Esophagus squamous epithelium (tissue), 5 donors: ENCODE data around the gene TOM1. TPM values are rescaled to one million over a fixed set of nuclear protein-coding genes. Genes with fewer than 3 reads are reported as not detected.
A peak's percentile ranks its signal among the peaks of the same experiment; 100 is the strongest.

Experiments
- DNase-seq: peaks from one replicate; lab custom pipeline; 2025; lab: John Stamatoyannopoulos, UW
- H3K27ac ChIP-seq, 4 donors: fragments of 200-600 bp; sonication (generic); one replicate each; pipeline ENCODE4 v1.5.1; 2016 to 2019; ENCODE audit warnings: mild to moderate bottlenecking in 1 of 4
- H3K27me3 ChIP-seq, 4 donors: fragments of 200-600 bp; sonication (generic); 1 replicate in 3 of 4; 2 replicates in 1 of 4; pipeline versions ENCODE4 v1.5.1 to v1.6.0; 2017 to 2021; ENCODE audit warnings: antibody characterized with exemption in 1 of 4
- H3K36me3 ChIP-seq, 3 donors: fragments of 200-600 bp; sonication (generic); one replicate each; pipeline ENCODE4 v1.5.1; 2016 to 2019
- H3K4me1 ChIP-seq, 3 donors: fragments of 200-600 bp; sonication (generic); one replicate each; pipeline ENCODE4 v1.5.1; 2017 to 2019
- H3K4me3 ChIP-seq, 4 donors: fragments of 200-600 bp; sonication (generic); 1 replicate in 3 of 4; 2 replicates in 1 of 4; pipeline ENCODE4 v1.5.1; 2016 to 2019; ENCODE audit warnings: mild to moderate bottlenecking in 2 of 4, moderate library complexity in 1 of 4
- H3K9me3 ChIP-seq, 3 donors: fragments of 200-600 bp; sonication (generic); one replicate each; pipeline ENCODE4 v1.5.1; 2016 to 2019
- CTCF ChIP-seq, 6 experiments: fragments of 450-650 bp in 4 of 6; fragments of 200-600 bp in 2 of 6; sonication (generic) in 2 of 6; IDR thresholded peaks; one replicate each; pipeline ENCODE4 v1.5.1; 2016 to 2019; ENCODE audit warnings: antibody characterized with exemption in 6 of 6, mild to moderate bottlenecking in 4 of 6, moderate library complexity in 4 of 6
- POLR2A ChIP-seq, 4 donors: fragments of 450-650 bp; IDR thresholded peaks; one replicate each; pipeline ENCODE4 v1.6.1; 2017; ENCODE audit warnings: antibody characterized with exemption in 4 of 4, mild to moderate bottlenecking in 4 of 4, moderate library complexity in 3 of 4
- WGBS, 2 donors: methylation state at CpG; one replicate each; pipeline ENCODE4 v1.1.5; 2018; 5-methylcytosine and 5-hydroxymethylcytosine counted together
- intact Hi-C: fragments of 100-400 bp; cut with DNase I; formaldehyde crosslinking; loops from one replicate; pipeline ENCODE4 v1.15.0; 2022
- total RNA-seq, 4 donors: library from RNA; depleted of rRNA; stranded (reverse); fragments of >200 nt; gene quantifications; one replicate each; pipeline ENCODE4 v1.1.0, GENCODE V29; 2016
- donor health status: DM: yes; HTN: yes; CAD: no.

Gene TOM1
- total RNA-seq, 4 donors from 2014 or later = 72.1 to 145 (median 106) TPM

DNA sequence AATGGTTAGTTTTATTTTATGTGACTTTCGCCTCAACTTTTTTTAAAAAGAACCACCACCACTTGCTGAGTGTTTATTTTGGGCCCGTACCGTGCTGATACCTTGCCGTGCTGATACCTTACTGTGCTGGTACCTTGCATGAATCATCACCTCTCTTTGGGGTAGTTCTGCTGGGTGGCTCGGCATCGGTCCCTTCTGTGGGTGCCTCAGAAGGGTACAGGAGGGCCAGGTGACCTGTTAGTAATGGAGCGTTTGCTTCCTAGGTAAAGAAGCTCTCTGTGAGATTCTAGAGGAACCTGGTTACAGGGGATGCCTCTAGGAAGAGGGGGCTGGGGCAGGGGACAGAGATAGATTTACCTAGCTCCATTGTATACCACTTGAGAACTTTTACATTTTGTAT is 17.1 kb downstream of the TOM1 start:
- H3K4me1 ChIP-seq = peaks cover 37 to 52% (median 39%) of the 10 kb centered on the region in 3 donors
- no peaks in the 10 kb centered on the region for H3K9me3 ChIP-seq
- whole genome bisulfite sequencing, 2 donors = 92% methylated on average over 7 of the region's 7 CpGs
- peak overlapping the region; percentile 58 to 91 (median 82) for H3K27ac ChIP-seq
- TF ChIP-seq POLR2A (IDR thresholded peaks at IDR 0.05) = no peak
- TF ChIP-seq CTCF (IDR thresholded peaks at IDR 0.05) = no peak
- DNase-seq = no peak
- H3K27me3 ChIP-seq = no peaks in the 10 kb centered on the region
- peaks cover 23 to 48% (median 26%) of the 10 kb centered on the region in 3 donors for H3K36me3 ChIP-seq
- intact Hi-C loops = no loop called here
- no peak overlapping the region for H3K4me3 ChIP-seq

DNA sequence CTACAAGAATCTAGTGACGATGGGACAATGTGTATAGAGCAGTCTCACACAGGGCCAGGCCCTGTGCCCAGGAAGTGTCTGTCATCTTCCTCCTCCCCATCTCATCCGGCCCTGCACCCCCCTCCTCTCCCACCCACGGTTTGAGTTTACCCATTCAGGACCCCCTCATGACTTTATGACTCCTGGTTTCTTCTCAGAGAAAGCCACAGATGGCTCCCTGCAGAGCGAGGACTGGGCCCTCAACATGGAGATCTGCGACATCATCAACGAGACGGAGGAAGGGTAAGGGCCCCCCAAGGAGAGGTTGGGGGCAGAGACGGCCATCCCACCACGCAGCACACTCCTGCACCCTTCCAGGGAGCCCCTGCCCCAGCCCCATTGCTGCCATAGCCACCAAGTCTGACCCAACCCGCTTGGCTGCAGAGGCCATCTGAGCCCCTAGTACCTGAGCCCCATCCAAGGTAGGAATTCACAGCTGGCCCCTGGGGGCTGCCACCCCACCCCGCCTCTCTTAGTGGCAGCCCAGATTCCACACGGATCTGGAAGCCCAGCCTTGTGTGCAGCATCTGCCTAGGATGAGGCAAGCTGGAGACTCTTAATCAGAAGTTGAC is 18.1 kb downstream of the TOM1 start:
- peaks cover 31 to 58% (median 34%) of the 10 kb centered on the region in 3 donors for H3K36me3 ChIP-seq
- DNase-seq = no peak
- no peak overlapping the region for H3K4me3 ChIP-seq
- H3K9me3 ChIP-seq = no peaks in the 10 kb centered on the region
- intact Hi-C loops = no loop called here
- H3K27ac ChIP-seq = peak overlapping the region in 1 of 4 donors; percentile 91
- TF ChIP-seq POLR2A (IDR thresholded peaks at IDR 0.05) (no peak), CTCF (IDR thresholded peaks at IDR 0.05) (no peak)
- H3K27me3 ChIP-seq = no peaks in the 10 kb centered on the region
- whole genome bisulfite sequencing, 2 donors = 87 to 100% methylated on average over 1 to 9 of the region's 12 CpGs
- H3K4me1 ChIP-seq = peaks cover 27 to 42% (median 29%) of the 10 kb centered on the region in 3 donors

DNA sequence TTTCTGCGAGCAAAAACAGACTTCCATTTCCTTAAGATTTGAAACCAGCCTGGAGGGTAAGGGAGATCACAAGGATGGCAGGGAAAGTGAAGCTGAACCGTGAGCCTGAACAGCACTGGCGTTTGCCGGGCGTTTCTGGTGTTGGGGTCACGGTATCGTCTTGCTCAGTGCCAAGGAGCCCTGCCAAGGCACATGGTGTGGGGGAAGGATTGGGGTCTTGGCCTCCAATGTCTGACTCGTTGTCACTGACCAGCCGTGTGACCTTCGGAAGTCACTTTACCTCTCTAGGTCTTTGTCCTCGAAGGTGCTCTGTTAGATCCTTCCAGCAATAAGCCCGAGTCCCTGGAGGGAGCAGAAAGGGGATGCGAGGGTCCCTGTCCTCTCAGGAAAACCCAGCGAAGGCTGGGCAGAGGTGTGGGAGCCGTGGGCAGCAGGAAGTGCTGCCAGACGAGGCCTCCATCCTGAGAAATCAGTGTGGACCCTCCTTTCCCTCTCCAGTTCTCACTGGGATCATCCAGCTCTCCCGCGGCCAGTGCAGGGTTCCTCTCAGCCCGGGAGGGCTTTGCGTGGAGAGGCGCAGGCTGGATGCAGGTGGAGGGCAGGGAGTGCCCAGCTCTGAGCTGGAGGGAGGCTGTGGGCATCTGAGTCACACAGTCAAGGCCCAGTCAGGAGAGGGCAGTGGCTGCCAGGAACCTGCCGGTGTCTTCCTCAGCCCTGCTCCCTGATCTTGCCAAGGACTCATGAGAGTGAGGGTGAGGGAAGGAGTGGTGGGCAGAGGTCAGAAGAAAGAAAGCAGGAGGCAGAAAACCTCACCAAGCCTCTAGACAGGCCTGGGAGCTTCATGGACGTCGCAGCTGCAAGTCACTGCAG is 18.9 kb downstream of the TOM1 start:
- intact Hi-C loops = no loop called here
- Histone ChIP-seq H3K27ac (no peak overlapping the region), H3K4me3 (no peak overlapping the region), H3K9me3 (no peaks in the 10 kb centered on the region), H3K27me3 (no peaks in the 10 kb centered on the region), H3K4me1 (peaks cover 21 to 34% (median 23%) of the 10 kb centered on the region in 3 donors), H3K36me3 (peaks cover 38 to 66% (median 39%) of the 10 kb centered on the region in 3 donors)
- no peak for TF ChIP-seq CTCF (IDR thresholded peaks at IDR 0.05)
- TF ChIP-seq POLR2A (IDR thresholded peaks at IDR 0.05) = no peak
- WGBS, 2 donors = 89 to 90% methylated on average over 12 to 17 of the region's 24 CpGs
- no peak for DNase-seq

- Histone ChIP-seq H3K9me3 (no peaks in the 10 kb centered on the region), H3K4me1 (peaks cover 13 to 26% (median 17%) of the 10 kb centered on the region in 3 donors), H3K4me3 (no peak overlapping the region), H3K27me3 (no peaks in the 10 kb centered on the region), H3K27ac (no peak overlapping the region), H3K36me3 (peaks cover 43 to 74% (median 44%) of the 10 kb centered on the region in 3 donors)
- no peak for TF ChIP-seq POLR2A (IDR thresholded peaks at IDR 0.05)
- TF ChIP-seq CTCF (IDR thresholded peaks at IDR 0.05) = no peak
- DNase-seq = no peak
- intact Hi-C loops = no loop called here
- WGBS, 2 donors = 80 to 90% methylated on average over 5 to 9 of the region's 18 CpGs
These were observed 19.7 kb downstream of the TOM1 start for GRCh38 chr22:35319244-35319985.
